HG03521 (cell line): ENCODE measurements around the gene CDKL2.

Experiments
- ATAC-seq: cut with Tn5 transposase; IDR thresholded peaks from one replicate; pipeline ENCODE4 v1.9.1; 2021; ENCODE audit warnings: mild to moderate bottlenecking, moderate library complexity; ENCODE audit not compliant: unreplicated experiment

Gene CDKL2

GRCh38 chr4:75643651-75644050, 13.3 kb upstream of the CDKL2 start:
- no peak for ATAC-seq

GRCh38 chr4:75639124-75639695, 8.9 kb upstream of the CDKL2 start:
- no peak for ATAC-seq

DNA sequence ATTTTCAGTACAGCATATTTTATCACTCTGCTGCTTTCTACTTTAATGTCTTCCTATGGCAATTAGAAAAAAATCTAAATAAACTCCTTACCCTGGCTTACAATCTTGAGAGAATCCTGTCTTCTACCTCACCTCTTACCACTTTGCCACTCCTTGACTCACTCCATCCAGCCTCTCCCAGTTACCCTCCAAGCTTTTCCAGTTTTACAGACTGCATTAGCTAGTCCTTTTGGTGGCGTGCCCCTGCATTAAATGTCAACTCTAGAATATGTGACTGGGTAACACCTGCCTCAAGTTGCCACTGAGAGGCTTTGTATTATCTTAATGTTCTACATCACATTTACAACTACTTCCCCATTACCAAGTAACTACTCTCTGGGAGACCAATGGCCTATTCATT, 7.5 kb upstream of the CDKL2 start:
- ATAC-seq: no peak

- ATAC-seq: no peak
Observed at GRCh38 chr4:75637176-75637575, 6.8 kb upstream of the CDKL2 start.

- ATAC-seq: no peak
Observed at GRCh38 chr4:75634951-75635350, 4.6 kb upstream of the CDKL2 start.

DNA sequence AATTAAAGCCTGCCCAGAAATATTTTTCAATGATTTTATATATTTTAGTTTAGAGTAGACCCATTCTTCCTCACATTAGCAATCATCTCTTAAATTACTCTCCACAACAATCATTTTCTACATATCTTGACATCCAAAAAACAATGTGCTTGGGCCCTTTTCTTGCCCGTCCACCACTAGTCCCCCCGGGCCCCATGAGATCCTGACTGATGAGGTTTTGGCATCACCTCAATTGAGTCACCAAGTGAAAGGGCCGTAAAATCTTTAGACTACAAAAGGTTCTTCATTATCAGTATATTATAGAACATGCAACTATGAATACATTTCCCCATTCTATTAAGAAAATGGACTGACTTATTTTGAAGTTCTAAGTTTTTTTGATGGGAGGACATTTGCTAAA, 4.0 kb upstream of the CDKL2 start:
- ATAC-seq: no peak

- no peak for ATAC-seq
Observed at GRCh38 chr4:75633846-75634245, 3.5 kb upstream of the CDKL2 start.

DNA sequence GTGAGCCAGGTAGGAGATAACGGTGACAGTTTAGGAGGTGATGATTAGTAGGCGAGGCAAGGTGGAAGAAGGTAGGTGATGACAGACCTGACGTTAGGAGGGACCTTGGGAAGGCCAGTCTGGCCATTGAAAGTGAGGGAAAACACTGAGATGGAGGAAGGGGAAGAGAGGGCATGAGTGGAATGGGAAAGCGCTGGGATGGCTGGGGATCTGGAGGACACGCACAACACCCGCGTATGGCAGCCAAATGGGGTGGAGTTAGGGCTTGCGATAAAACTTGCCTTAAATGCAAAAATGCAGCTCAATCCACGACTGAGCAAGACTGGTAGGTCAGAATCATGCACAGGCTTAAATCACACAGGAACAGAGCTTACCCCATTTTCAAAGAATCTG, 605 bp upstream of the CDKL2 start:
- ATAC-seq: no peak

DNA sequence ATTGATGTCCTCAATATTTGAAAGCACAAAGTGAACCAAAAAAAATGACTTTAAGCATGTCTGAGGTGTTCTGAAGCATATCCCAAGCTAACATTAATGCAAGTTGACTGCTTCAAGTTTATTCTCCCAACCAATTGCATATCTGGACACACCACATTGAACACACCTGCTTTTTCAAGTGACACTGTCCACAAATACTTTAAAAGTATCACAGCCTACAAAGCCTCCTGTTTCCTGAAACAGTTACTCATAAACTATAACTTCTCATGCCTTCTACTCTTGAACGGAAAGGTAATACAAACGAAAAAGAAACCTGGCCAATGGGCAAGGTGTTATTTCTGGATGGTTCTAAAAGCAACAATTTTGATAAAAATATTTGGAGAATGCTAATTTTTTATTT, 1.1 kb downstream of the CDKL2 start:
- no peak for ATAC-seq

DNA sequence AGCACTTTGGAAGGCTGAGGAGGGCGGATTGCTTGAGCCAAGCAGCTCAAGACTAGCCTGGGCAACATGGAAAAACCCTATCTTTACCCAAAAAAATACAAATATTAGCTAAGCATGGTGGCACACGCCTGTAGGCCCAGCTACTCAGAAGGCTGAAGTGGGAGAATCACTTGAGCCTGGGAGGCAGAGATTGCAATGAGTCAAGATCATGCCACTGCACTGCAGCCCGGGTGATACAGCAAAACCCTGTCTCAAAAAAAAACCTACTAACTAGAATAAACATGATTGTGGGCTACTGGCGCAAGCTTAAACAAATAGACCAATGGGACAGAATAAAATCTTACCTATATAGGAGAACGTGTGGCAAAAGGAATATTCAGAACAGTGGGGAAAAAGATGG, 7.3 kb downstream of the CDKL2 start:
- no peak for ATAC-seq

DNA sequence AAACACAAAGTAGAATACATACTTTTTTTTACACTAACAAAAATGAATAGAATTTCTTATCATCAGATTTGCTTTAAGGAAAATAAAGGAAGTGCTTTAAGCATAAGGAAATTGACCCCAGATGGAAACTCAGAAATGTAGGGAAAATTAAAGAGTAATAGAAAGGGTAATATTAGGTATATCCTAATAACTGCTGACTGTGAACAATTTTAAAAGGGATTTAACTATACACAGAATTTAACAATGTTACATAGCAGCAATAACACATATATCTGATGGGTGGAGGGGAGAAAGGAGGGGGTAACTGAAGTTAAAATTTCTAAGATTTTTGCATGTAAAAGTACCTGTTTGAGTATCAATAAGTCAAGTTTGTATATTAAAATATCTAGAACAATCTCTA, 8.6 kb downstream of the CDKL2 start:
- ATAC-seq: no peak

DNA sequence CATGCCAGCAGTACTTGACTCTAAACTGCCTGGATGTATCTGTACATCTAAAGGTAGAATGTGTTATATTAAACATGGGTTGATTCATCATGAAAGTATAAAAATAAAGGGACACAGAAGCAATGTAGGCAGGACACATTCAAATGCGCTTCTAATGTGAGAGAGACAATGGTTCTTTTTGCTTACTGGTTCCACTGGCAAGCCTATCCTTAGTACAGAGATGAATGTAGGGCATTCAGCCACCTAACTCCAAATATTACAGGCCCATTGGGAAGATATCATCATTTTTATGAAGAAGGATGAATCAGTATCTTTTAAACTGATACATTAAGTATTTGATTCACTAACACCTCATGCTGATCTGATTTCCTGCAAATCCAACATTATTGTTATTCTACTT, 18.0 kb downstream of the CDKL2 start:
- ATAC-seq: no peak

GRCh38 chr4:75605928-75606327, 24.4 kb downstream of the CDKL2 start:
- no peak for ATAC-seq

GRCh38 chr4:75599647-75600046, 30.7 kb downstream of the CDKL2 start:
- ATAC-seq: no peak

GRCh38 chr4:75598390-75598789, 31.9 kb downstream of the CDKL2 start:
- no peak for ATAC-seq

GRCh38 chr4:75596061-75596460, 34.3 kb downstream of the CDKL2 start:
- ATAC-seq: no peak

DNA sequence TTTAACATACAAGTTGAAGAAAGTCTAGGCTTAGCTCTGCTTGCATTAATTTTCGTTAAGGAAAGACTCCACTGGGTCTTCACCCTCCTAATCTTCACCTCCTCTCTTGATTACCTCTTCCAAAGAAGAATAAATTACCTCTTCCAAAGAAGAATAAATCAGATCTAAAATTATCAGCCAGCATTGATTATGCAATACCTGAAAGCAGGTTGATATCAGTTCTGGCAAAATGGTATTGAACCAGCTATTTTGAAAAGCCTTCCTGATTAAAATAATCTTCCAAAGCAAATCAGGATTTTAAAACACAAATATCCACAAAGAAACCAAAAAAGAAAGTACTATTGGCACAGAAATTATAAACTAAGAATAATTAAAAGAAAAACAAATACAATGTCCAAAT, 36.9 kb downstream of the CDKL2 start:
- no peak for ATAC-seq

- no peak for ATAC-seq
Observed at GRCh38 chr4:75584067-75584466, 46.3 kb downstream of the CDKL2 start.

DNA sequence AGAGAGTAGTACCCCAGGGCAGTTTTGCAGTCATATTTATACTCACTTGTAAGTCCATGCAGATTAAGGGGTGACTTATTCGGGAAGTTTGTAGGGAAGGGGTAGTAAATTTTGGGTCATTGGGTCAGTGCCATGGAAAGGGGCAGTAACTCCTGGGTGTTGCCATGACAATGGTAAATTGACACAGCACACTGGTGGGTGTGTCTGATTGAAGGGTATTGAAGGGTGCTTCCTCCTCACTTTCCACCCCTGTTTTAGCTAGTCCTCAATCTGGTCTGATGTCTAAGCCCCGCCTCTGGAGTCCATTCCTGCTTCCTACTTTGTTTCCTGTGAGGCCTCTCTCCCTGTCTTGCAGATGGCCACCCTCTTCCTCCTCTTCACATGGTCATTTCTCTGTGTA, 62.6 kb downstream of the CDKL2 start:
- ATAC-seq: no peak

DNA sequence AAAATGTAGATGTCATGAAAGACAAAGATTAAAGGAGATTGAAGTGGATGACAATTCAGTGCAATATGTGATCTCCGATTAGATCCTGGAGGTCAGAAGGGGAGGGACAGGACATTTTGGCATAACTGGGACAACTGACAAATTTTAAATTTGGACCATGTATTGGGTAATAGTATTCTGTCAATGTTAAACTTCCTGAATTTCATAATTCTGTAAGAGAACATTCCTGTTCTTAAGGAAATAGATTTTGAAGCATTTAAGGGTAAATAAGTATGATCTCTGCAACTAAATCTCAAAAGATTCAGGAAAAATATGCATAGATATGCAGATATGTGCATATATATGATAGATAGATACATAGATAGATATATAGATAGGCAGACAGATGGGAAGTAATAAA, 63.4 kb downstream of the CDKL2 start:
- no peak for ATAC-seq

- no peak for ATAC-seq
Observed at GRCh38 chr4:75565481-75565880, 64.8 kb downstream of the CDKL2 start.

DNA sequence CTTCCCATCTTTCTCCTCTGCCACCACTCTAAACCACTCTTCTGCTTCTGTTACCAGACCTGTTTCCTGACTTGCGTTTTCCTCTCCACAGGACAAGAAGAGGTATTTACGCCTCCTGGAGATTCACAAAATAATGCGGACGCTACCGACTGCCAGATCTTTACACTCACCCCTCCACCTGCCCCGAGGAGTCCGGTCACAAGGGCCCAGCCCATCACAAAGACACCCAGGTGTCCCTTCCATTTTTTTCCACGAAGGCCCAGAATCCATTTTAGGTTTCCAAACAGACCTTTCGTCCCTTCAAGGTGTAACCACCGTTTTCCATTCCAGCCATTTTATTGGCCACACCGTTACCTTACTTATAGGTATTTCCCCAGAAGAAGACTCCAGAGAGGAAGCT, 66.3 kb downstream of the CDKL2 start:
- no peak for ATAC-seq

DNA sequence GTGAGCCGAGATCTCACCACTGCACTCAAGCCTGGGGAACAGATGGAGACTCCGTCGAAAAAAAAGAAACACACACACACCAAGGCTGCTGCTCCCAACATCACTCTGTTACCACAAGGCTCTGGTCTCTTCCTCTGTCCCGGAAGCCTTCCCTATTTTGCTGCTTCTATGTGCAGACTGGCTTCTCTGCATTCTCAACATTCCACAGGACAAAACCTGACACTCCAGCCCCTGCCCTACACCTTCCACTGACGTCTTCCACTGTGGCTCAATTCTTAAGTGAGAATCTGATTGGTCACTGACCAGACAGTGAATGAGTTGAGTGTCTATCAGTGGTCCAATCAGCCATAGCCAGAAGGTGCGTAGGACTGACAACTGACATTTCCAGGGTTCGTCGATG, 68.5 kb downstream of the CDKL2 start:
- ATAC-seq: no peak

DNA sequence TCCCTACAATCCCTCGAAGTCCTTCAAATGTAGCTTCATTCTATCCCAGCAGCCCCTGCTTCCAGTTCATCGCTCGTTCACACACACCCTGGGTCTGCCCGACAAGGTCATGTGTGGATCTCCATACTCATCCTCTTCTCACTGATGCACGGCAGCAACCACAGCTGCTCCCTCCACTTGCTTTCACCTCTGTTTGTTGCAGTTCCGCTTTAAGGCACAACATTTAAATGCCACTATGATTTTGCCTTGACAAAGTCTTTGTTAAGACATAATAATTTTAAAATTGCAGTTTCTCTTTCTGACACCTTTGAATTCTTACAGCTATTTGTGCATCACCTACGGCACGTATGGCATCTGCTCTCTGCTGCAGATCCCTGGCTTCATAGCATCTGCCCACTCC, 72.6 kb downstream of the CDKL2 start:
- ATAC-seq: no peak
